ENCODE data around the gene TTC28. TPM values are rescaled to one million over a fixed set of nuclear protein-coding genes. Genes with fewer than 3 reads are reported as not detected.

Gene TTC28
- total RNA-seq, 1 donor from 2014 or later: 46.2 TPM

DNA sequence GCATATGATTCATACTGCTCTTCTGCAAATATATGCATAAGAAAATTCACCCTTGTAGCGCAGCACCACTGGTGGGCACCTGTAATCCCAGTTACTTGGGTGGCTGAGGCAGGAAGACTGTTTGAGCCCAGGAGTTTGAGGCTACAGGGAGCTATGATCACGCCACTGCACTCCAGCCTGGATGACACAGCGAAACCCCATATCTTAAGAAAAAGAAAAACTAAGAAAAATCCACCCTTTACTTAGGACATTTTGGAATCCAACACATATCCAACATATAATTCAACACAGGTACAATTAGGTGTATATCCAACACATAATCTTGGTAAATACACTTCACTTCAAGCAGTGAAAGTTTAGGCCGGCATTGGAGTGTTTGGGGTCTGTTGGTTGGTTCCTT lies 505.1 kb downstream of the TTC28 start:
- H4K20me1 ChIP-seq (ENCODE audit: low read depth): no peaks in the 10 kb centered on the region
- H3K4me3 ChIP-seq: no peak overlapping the region
- no peak for DNase-seq (ENCODE audit: low spot score)
- no peaks in the 10 kb centered on the region for H3K79me2 ChIP-seq (ENCODE audit: low read depth)
- Mint-ChIP-seq H3K36me3 (peaks cover 11% of the 10 kb centered on the region), H3K27ac (no peak overlapping the region), H3K9me3 (peaks cover 10% of the 10 kb centered on the region), H3K4me1 (peaks cover 26% of the 10 kb centered on the region), H3K4me3 (no peak overlapping the region), H3K27me3 (ENCODE audit: insufficient read depth, low read depth) (no peaks in the 10 kb centered on the region)
- H3K4me2 ChIP-seq: no peak overlapping the region
- no peaks in the 10 kb centered on the region for H3F3A ChIP-seq (ENCODE audit: low read depth)
- TF ChIP-seq CTCF (IDR thresholded peaks at IDR 0.05): no peak
- no peak for TF ChIP-seq EZH2phosphoT487 (IDR thresholded peaks at IDR 0.05)
- no peak for TF ChIP-seq EZH2 (IDR thresholded peaks at IDR 0.05)
- no peaks in the 10 kb centered on the region for H3K9me3 ChIP-seq (ENCODE audit: low read depth)
- H2AFZ ChIP-seq (replicated peaks): no peak overlapping the region
- H3K27ac ChIP-seq: no peak overlapping the region
- H3K4me1 ChIP-seq: peaks cover 16% of the 10 kb centered on the region
- no peaks in the 10 kb centered on the region for H3K27me3 ChIP-seq
- H3K36me3 ChIP-seq: no peaks in the 10 kb centered on the region
- no peak overlapping the region for H3K9ac ChIP-seq

DNA sequence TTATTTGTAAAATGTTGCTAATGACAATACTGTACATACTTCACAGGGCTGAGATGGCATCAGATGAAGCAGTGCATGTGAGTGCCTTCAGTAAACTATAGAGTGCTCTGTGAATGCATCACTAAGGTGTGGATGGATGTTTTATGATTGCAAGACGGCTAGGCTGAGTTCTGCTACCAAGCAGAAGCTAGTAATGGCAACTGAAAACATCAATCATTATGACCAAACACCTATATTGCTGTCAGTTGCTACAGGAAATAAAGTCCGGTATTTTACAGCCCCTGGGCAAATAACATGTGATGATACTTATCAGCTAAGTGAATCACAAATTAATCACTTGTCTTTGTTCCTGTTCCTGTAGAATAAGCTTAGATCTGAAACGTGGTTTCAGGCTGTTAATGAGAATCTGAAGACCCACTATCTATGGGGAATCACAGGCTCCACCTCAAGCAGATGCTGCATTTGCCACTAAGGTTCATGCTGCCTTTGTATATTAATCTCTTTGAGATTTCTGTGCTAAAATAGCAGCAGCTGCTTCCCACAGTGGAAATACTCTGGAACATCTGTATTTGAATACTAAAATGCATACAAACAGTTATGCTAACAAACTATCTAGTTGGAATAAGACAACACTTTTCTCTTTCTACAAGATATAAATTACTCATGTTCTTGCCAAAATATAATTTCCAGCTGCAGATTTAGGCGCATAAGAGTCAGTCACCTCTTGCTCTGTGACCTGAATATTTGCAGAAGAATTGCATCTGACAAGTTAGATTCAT lies 506.6 kb downstream of the TTC28 start:
- H3K9ac ChIP-seq: no peak overlapping the region
- no peak overlapping the region for H3K4me3 ChIP-seq
- Mint-ChIP-seq H3K27ac (no peak overlapping the region), H3K9me3 (peaks cover 14% of the 10 kb centered on the region), H3K4me3 (no peak overlapping the region), H3K27me3 (ENCODE audit: insufficient read depth, low read depth) (no peaks in the 10 kb centered on the region), H3K36me3 (peaks cover 9% of the 10 kb centered on the region), H3K4me1 (peaks cover 26% of the 10 kb centered on the region)
- H3K27ac ChIP-seq: no peak overlapping the region
- H3F3A ChIP-seq (ENCODE audit: low read depth): no peaks in the 10 kb centered on the region
- peaks cover 16% of the 10 kb centered on the region for H3K4me1 ChIP-seq
- TF ChIP-seq EZH2phosphoT487 (IDR thresholded peaks at IDR 0.05) (no peak), CTCF (IDR thresholded peaks at IDR 0.05) (no peak), EZH2 (IDR thresholded peaks at IDR 0.05) (no peak)
- no peaks in the 10 kb centered on the region for H3K79me2 ChIP-seq (ENCODE audit: low read depth)
- no peaks in the 10 kb centered on the region for H3K36me3 ChIP-seq
- H3K4me2 ChIP-seq: no peak overlapping the region
- H2AFZ ChIP-seq (replicated peaks): no peak overlapping the region
- DNase-seq (ENCODE audit: low spot score): no peak
- H3K9me3 ChIP-seq (ENCODE audit: low read depth): no peaks in the 10 kb centered on the region
- no peaks in the 10 kb centered on the region for H4K20me1 ChIP-seq (ENCODE audit: low read depth)
- H3K27me3 ChIP-seq: no peaks in the 10 kb centered on the region

- no peaks in the 10 kb centered on the region for H3K9me3 ChIP-seq (ENCODE audit: low read depth)
- H3K4me3 Mint-ChIP-seq: no peak overlapping the region
- H3K9me3 Mint-ChIP-seq: peaks cover 27% of the 10 kb centered on the region
- no peaks in the 10 kb centered on the region for H3K79me2 ChIP-seq (ENCODE audit: low read depth)
- H3K4me1 Mint-ChIP-seq: peaks cover 26% of the 10 kb centered on the region
- no peak overlapping the region for H3K9ac ChIP-seq
- peaks cover 12% of the 10 kb centered on the region for H3K36me3 Mint-ChIP-seq
- H3K4me2 ChIP-seq: no peak overlapping the region
- TF ChIP-seq EZH2phosphoT487 (IDR thresholded peaks at IDR 0.05): no peak
- no peak for TF ChIP-seq EZH2 (IDR thresholded peaks at IDR 0.05)
- no peak for TF ChIP-seq CTCF (IDR thresholded peaks at IDR 0.05)
- peak overlapping the region; percentile 90 for H3K27ac Mint-ChIP-seq
- H3K27ac ChIP-seq: no peak overlapping the region
- no peaks in the 10 kb centered on the region for H3K27me3 Mint-ChIP-seq (ENCODE audit: insufficient read depth, low read depth)
- H3F3A ChIP-seq (ENCODE audit: low read depth): no peaks in the 10 kb centered on the region
- H2AFZ ChIP-seq (replicated peaks): no peak overlapping the region
- DNase-seq (ENCODE audit: low spot score): no peak
- H3K4me3 ChIP-seq: no peak overlapping the region
- H3K36me3 ChIP-seq: no peaks in the 10 kb centered on the region
- H3K4me1 ChIP-seq: peaks cover 16% of the 10 kb centered on the region
- H4K20me1 ChIP-seq (ENCODE audit: low read depth): no peaks in the 10 kb centered on the region
- no peaks in the 10 kb centered on the region for H3K27me3 ChIP-seq
These were observed 507.9 kb downstream of the TTC28 start for GRCh38 chr22:28171712-28172111.
